ENCODE measurements around the gene TRAF7.

Gene TRAF7

DNA sequence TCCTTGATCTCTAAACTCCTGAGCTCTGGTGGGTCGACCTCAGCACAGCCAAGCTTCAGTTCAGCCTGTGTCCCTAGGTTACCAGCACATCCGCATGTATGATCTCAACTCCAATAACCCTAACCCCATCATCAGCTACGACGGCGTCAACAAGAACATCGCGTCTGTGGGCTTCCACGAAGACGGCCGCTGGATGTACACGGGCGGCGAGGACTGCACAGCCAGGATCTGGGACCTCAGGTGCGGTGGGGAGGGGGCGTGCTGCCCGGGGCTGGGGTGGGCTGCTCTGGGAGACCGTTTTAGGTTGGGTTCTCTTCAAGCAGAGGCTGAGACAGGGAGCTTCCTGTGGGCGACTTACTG lies 50.8 kb downstream of the TRAF7 start:
- TF ChIP-seq, protein P1, sequence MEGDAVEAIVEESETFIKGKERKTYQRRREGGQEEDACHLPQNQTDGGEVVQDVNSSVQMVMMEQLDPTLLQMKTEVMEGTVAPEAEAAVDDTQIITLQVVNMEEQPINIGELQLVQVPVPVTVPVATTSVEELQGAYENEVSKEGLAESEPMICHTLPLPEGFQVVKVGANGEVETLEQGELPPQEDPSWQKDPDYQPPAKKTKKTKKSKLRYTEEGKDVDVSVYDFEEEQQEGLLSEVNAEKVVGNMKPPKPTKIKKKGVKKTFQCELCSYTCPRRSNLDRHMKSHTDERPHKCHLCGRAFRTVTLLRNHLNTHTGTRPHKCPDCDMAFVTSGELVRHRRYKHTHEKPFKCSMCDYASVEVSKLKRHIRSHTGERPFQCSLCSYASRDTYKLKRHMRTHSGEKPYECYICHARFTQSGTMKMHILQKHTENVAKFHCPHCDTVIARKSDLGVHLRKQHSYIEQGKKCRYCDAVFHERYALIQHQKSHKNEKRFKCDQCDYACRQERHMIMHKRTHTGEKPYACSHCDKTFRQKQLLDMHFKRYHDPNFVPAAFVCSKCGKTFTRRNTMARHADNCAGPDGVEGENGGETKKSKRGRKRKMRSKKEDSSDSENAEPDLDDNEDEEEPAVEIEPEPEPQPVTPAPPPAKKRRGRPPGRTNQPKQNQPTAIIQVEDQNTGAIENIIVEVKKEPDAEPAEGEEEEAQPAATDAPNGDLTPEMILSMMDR (IDR thresholded peaks at IDR 0.05; ENCODE audit: borderline replicate concordance, insufficient read depth, low read depth, low read length): no peak
- H3K4me3 ChIP-seq (ENCODE audit: low read depth, low read length): peak overlapping the region; percentile 100

DNA sequence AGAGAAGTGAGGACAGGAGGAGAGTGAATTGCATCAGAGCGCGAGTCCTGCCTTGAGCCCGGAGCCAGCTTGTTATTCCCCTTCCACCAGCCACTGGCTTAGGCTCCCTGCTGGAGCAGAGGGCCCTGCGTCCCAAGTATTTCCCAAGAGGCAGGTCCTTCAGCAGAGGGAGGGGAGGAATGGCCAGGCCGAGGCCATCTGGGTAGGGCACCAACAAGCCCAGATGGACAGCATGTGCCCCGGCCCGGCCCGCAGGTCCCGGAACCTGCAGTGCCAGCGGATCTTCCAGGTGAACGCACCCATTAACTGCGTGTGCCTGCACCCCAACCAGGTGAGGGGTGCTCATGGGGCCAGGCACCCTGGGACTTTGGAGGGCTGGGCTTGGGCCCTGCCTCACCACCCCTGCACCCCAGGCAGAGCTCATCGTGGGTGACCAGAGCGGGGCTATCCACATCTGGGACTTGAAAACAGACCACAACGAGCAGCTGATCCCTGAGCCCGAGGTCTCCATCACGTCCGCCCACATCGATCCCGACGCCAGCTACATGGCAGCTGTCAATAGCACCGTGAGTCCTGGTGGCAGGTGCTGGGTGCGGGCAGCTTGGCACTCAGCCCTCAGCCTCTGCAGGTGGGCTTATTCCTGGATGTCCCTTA lies 51.3 kb downstream of the TRAF7 start:
- H3K4me3 ChIP-seq (ENCODE audit: low read depth, low read length): no peak overlapping the region
- TF ChIP-seq, protein P1 (IDR thresholded peaks at IDR 0.05; ENCODE audit: borderline replicate concordance, insufficient read depth, low read depth, low read length): no peak

DNA sequence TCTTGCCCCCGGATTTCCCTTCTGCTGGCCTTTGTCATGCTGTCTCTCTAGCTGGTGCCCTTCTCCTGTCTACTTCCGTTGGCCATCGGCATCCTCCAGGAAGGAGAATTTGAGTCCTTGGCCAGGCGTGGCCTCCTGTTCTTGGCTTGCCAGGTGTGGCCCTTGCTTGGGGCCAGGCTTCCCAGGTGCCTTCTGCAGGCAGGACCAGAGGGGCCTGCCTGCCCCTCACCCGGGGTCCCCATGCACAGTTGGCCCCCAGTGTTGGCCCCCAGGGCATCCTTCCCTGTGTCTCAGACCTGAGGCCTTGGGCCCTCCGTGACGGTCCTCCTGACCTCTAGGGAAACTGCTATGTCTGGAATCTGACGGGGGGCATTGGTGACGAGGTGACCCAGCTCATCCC lies 52.3 kb downstream of the TRAF7 start:
- TF ChIP-seq, protein P1 (IDR thresholded peaks at IDR 0.05; ENCODE audit: borderline replicate concordance, insufficient read depth, low read depth, low read length): no peak

DNA sequence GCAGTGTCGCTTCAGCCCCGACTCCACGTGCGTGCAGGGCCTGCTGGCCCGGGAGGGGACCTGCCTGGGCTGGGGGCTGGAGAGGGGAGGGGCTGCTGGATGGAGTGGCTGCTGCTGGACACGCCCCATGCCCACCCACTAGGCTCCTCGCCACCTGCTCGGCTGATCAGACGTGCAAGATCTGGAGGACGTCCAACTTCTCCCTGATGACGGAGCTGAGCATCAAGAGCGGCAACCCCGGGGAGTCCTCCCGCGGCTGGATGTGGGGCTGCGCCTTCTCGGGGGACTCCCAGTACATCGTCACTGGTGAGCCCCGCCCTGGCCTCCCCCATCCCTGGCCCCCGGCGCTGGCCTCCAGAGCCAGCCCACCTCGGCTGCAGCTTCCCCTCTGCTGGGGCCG lies 52.7 kb downstream of the TRAF7 start:
- TF ChIP-seq, protein P1 (IDR thresholded peaks at IDR 0.05; ENCODE audit: borderline replicate concordance, insufficient read depth, low read depth, low read length): no peak
- no peak overlapping the region for H3K4me3 ChIP-seq (ENCODE audit: low read depth, low read length)

More for the DNA sequence above, 52.3 kb downstream of the TRAF7 start:
- H3K4me3 ChIP-seq (ENCODE audit: low read depth, low read length): no peak overlapping the region

DNA sequence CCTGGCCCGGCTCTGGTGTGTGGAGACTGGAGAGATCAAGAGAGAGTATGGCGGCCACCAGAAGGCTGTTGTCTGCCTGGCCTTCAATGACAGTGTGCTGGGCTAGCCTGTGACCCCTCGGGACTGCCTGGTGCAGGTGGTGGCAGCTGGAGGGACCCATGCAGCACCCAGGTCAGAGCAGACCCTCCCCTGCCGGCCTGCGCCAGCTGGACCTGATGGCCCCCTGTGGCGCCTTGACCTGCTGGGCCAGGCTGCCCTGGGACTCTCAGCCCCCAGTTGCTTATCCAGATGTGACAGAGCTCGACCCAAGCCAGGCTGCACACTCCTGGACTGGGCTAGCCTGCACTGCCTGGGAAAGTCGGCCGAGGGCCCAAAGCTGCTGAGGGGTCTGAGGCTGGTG lies 53.2 kb downstream of the TRAF7 start:
- H3K4me3 ChIP-seq (ENCODE audit: low read depth, low read length): no peak overlapping the region
- TF ChIP-seq, protein P1 (IDR thresholded peaks at IDR 0.05; ENCODE audit: borderline replicate concordance, insufficient read depth, low read depth, low read length): no peak

DNA sequence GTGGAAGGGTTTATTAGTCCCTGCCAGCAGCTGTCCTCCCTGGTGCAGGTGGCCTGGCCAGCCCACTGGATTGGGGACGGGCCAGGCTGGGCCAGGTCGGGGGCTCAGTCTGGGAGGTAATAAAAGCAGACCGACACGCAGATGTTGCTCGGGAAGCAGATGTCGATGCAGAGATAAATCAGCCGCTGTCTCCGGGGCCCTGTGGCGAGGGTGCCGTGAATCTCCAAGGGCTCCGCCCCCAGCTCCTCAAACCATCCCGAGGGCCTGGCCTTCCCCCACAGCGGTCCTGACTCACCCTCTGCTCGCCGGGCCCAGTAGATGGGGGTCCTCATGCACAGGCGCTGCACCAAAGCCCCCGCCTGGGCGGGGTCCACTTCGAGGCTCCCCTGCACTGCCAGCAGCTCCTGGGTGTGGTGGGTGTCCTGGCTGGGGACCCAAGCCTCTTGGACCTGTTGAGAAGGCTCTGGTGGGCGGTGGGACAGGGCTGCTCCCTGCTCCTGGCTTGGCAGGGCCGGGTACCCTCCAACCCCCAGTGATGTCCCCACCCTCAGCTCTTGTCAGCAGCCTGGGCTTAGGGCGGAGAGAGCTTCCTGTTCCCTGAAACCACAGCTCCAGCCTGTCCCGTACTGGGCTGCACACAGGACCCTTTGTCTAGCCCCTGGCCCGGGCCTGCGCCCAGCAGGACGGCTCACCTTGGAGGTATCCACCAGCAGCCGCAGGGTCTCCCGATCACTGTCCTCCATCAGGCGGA lies 53.9 kb downstream of the TRAF7 start:
- TF ChIP-seq, protein P1 (IDR thresholded peaks at IDR 0.05; ENCODE audit: borderline replicate concordance, insufficient read depth, low read depth, low read length): no peak
- no peak overlapping the region for H3K4me3 ChIP-seq (ENCODE audit: low read depth, low read length)

DNA sequence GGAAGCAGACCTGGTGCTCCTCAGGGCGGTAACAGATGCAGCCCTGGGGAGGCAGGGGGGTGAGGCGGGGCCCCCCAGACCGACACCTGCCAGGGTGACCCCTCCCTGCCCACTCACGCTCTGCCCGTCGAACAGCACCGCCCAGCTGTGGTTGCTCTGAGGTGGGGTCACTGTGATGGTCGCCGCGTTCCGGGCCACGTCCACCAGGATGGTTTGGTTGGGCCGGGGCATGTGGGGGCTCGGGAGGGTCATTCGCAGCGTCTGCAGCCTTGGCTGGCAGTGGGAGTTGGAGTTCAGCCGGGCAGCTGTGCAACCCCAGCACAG lies 54.4 kb downstream of the TRAF7 start:
- H3K4me3 ChIP-seq (ENCODE audit: low read depth, low read length): no peak overlapping the region

More for the DNA sequence above, 54.4 kb downstream of the TRAF7 start:
- TF ChIP-seq, protein P1 (IDR thresholded peaks at IDR 0.05; ENCODE audit: borderline replicate concordance, insufficient read depth, low read depth, low read length): no peak
